Measurements from ENCODE around the gene TTBK2.

- no peak for TF ChIP-seq TAF1 (conservative IDR thresholded peaks at IDR 0.05)
- TF ChIP-seq CTCF (IDR thresholded peaks at IDR 0.05; ENCODE audit: low read depth, low read length, missing input control), result no peak
- TF ChIP-seq ATF3 (IDR thresholded peaks at IDR 0.05), result no peak
- no peak for TF ChIP-seq ZBTB33 (IDR thresholded peaks at IDR 0.05)
- TF ChIP-seq REST (IDR thresholded peaks at IDR 0.05), result no peak
- no peak for TF ChIP-seq RXRA (IDR thresholded peaks at IDR 0.05)
Measured at GRCh38 chr15:42736178-42736792, 184.3 kb downstream of the TTBK2 start.

Data from liver (tissue), 3 donors.